Lower leg skin (tissue), 3 donors: ENCODE results near the gene OCA2.

Experiments
- CTCF ChIP-seq, 3 donors: fragments of 450-650 bp; IDR thresholded peaks; one replicate each; pipeline ENCODE4 v1.5.1; 2016; ENCODE audit warnings: antibody characterized with exemption in 3 of 3, mild to moderate bottlenecking in 3 of 3, moderate library complexity in 2 of 3
- POLR2A ChIP-seq, 2 donors: fragments of 450-650 bp; IDR thresholded peaks; one replicate each; pipeline ENCODE4 v1.6.1; 2016 to 2017; ENCODE audit warnings: antibody characterized with exemption in 2 of 2, mild to moderate bottlenecking in 1 of 2, moderate library complexity in 1 of 2

GRCh38 chr15:27912283-27912682 lies 186.8 kb downstream of the OCA2 start:
- TF ChIP-seq POLR2A (IDR thresholded peaks at IDR 0.05) (no peak), CTCF (IDR thresholded peaks at IDR 0.05) (no peak)
